A204.1 (cell line): ENCODE measurements around the gene LTBP2.
"Not testable (repeated sequence)": the region's sequence is repeated elsewhere in the genome, so short reads cannot be mapped to it uniquely, and the experiment has no call there.

Experiments used
- FAIRE-seq: peaks from 2 replicates; lab custom pipeline; 2012; peaks lifted over from hg19 to GRCh38; lab: Jason Lieb, UNC

Gene LTBP2

GRCh38 chr14:74549588-74549987, 62.4 kb downstream of the LTBP2 start:
- FAIRE-seq = no peak

GRCh38 chr14:74548881-74549280, 63.2 kb downstream of the LTBP2 start:
- FAIRE-seq = no peak

GRCh38 chr14:74547331-74547927, 64.6 kb downstream of the LTBP2 start:
- no peak for FAIRE-seq

- FAIRE-seq = no peak
These were observed 65.6 kb downstream of the LTBP2 start for GRCh38 chr14:74546416-74546815.

- no peak for FAIRE-seq
These were observed 66.7 kb downstream of the LTBP2 start for GRCh38 chr14:74545386-74545785.

- FAIRE-seq = no peak
These were observed 68.1 kb downstream of the LTBP2 start for GRCh38 chr14:74543771-74544438.

- no peak for FAIRE-seq
These were observed 69.9 kb downstream of the LTBP2 start for GRCh38 chr14:74542056-74542685.

- FAIRE-seq = no peak
These were observed 70.8 kb downstream of the LTBP2 start for GRCh38 chr14:74541225-74541624.

- FAIRE-seq = no peak
These were observed 72.5 kb downstream of the LTBP2 start for GRCh38 chr14:74539503-74539902.

- FAIRE-seq = no peak
These were observed 73.3 kb downstream of the LTBP2 start for GRCh38 chr14:74538411-74539391.

- not testable (repeated sequence) for FAIRE-seq
These were observed 75.7 kb downstream of the LTBP2 start for GRCh38 chr14:74536336-74536735.

- FAIRE-seq = no peak
These were observed 76.2 kb downstream of the LTBP2 start for GRCh38 chr14:74535756-74536325.

- FAIRE-seq = no peak
These were observed 78.5 kb downstream of the LTBP2 start for GRCh38 chr14:74533576-74533975.

GRCh38 chr14:74532246-74532645, 79.8 kb downstream of the LTBP2 start:
- FAIRE-seq = no peak

GRCh38 chr14:74531467-74531866, 80.6 kb downstream of the LTBP2 start:
- FAIRE-seq = no peak

- FAIRE-seq = no peak
These were observed 81.0 kb downstream of the LTBP2 start for GRCh38 chr14:74531006-74531405.

GRCh38 chr14:74528886-74529285, 83.2 kb downstream of the LTBP2 start:
- no peak for FAIRE-seq

- no peak for FAIRE-seq
These were observed 83.6 kb downstream of the LTBP2 start for GRCh38 chr14:74528406-74528805.

- FAIRE-seq = no peak
These were observed 84.2 kb downstream of the LTBP2 start for GRCh38 chr14:74527736-74528280.

- FAIRE-seq = no peak
These were observed 85.0 kb downstream of the LTBP2 start for GRCh38 chr14:74526854-74527585.

- FAIRE-seq = no peak
These were observed 86.6 kb downstream of the LTBP2 start for GRCh38 chr14:74525361-74525851.
